Astrocyte (in vitro differentiated cells and primary cell): ENCODE results near the gene C15orf39.

Experiments used
- EZH2 ChIP-seq: IDR thresholded peaks from 2 replicates; pipeline ENCODE4 v1.6.1; 2012; ENCODE audit warnings: mild to moderate bottlenecking, low read length, inconsistent platforms; ENCODE audit not compliant: insufficient read depth
- TF ChIP-seq, protein P1 (sequence below): IDR thresholded peaks from 2 replicates; pipeline ENCODE4 v1.5.1; 2011; ENCODE audit warnings: low read depth, mild to moderate bottlenecking, inconsistent platforms, low read length, moderate library complexity; ENCODE audit not compliant: insufficient read depth

DNA sequence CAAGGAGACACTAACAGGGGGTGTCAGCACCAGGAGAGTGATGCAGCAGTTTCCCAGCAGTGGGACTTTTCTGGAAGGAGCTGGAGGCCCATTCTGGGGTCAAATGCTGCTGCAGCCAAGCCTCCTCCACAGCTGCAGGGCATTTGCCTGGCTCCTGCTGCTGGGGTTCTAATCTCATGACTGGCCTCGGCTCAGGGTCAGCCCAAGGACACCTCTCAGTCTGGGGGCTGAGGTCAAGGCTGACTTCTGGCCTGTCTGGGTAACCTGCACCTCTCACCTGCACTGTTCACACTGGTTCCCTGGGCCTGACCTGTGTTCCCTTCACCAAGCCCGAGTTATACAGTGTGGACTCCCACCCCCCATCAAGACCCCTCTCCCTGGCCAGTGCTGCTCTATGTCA, 10.4 kb upstream of the C15orf39 start:
- no peak for TF ChIP-seq EZH2
- TF ChIP-seq, protein P1, sequence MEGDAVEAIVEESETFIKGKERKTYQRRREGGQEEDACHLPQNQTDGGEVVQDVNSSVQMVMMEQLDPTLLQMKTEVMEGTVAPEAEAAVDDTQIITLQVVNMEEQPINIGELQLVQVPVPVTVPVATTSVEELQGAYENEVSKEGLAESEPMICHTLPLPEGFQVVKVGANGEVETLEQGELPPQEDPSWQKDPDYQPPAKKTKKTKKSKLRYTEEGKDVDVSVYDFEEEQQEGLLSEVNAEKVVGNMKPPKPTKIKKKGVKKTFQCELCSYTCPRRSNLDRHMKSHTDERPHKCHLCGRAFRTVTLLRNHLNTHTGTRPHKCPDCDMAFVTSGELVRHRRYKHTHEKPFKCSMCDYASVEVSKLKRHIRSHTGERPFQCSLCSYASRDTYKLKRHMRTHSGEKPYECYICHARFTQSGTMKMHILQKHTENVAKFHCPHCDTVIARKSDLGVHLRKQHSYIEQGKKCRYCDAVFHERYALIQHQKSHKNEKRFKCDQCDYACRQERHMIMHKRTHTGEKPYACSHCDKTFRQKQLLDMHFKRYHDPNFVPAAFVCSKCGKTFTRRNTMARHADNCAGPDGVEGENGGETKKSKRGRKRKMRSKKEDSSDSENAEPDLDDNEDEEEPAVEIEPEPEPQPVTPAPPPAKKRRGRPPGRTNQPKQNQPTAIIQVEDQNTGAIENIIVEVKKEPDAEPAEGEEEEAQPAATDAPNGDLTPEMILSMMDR = no peak
